Measurements from ENCODE around the gene GALNT6.

GRCh38 chr12:51373187-51373586 lies 18.0 kb downstream of the GALNT6 start:
- TF ChIP-seq, protein P1, sequence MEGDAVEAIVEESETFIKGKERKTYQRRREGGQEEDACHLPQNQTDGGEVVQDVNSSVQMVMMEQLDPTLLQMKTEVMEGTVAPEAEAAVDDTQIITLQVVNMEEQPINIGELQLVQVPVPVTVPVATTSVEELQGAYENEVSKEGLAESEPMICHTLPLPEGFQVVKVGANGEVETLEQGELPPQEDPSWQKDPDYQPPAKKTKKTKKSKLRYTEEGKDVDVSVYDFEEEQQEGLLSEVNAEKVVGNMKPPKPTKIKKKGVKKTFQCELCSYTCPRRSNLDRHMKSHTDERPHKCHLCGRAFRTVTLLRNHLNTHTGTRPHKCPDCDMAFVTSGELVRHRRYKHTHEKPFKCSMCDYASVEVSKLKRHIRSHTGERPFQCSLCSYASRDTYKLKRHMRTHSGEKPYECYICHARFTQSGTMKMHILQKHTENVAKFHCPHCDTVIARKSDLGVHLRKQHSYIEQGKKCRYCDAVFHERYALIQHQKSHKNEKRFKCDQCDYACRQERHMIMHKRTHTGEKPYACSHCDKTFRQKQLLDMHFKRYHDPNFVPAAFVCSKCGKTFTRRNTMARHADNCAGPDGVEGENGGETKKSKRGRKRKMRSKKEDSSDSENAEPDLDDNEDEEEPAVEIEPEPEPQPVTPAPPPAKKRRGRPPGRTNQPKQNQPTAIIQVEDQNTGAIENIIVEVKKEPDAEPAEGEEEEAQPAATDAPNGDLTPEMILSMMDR (conservative IDR thresholded peaks at IDR 0.05), result no peak
- TF ChIP-seq ZFX (IDR thresholded peaks at IDR 0.05), result no peak

Measured in C4-2B (cell line).